GM12878 (cell line): ENCODE measurements around the gene BNC2. TPM values are rescaled to one million over a fixed set of nuclear protein-coding genes. Genes with fewer than 3 reads are reported as not detected.

ENCODE experiments used
- BACH1 ChIP-seq: fragments of 450-650 bp; IDR thresholded peaks from 2 replicates; pipeline ENCODE4 v1.6.1; 2017; ENCODE audit warnings: mild to moderate bottlenecking, borderline replicate concordance
- CBX5 ChIP-seq: sonication (generic); IDR thresholded peaks from 2 replicates; pipeline ENCODE4 v1.6.1; 2016; ENCODE audit warnings: low read depth, moderate library complexity, mild to moderate bottlenecking, inconsistent platforms
- CREM ChIP-seq: IDR thresholded peaks from 2 replicates; pipeline ENCODE4 v1.6.1; 2014; ENCODE audit warnings: antibody characterized with exemption, low read depth
- EP300 ChIP-seq, 2 experiments: fragments of 150-350 bp in 1 of 2; IDR thresholded peaks; 2 replicates each; pipeline ENCODE4 v1.6.1; 2011 to 2012; ENCODE audit warnings: low read depth in 2 of 2, low read length in 2 of 2, borderline replicate concordance in 1 of 2, improper control_type of control experiment in 1 of 2, inconsistent platforms in 1 of 2; ENCODE audit not compliant: control insufficient read depth in 1 of 2
- FOXM1 ChIP-seq: IDR thresholded peaks from 2 replicates; pipeline ENCODE4 v1.6.1; 2012; ENCODE audit warnings: low read depth, mild to moderate bottlenecking, inconsistent platforms, low read length, moderate library complexity
- MXI1 ChIP-seq: fragments of 150-350 bp; IDR thresholded peaks from 2 replicates; pipeline ENCODE4 v1.6.1; 2011; ENCODE audit warnings: low read depth, mild to moderate bottlenecking, inconsistent platforms, low read length, improper control_type of control experiment
- NRF1 ChIP-seq: conservative IDR thresholded peaks from 2 replicates; pipeline ENCODE4 v1.6.1; 2011; ENCODE audit warnings: mild to moderate bottlenecking, low read depth, low read length, improper control_type of control experiment
- polyA plus RNA-seq, 11 experiments: library from polyadenylated mRNA; depleted of rRNA in 4 of 11; unstranded in 6 of 11; stranded (reverse) in 5 of 11; fragments of >200 nt; fragmentation: Nextera tagmentation in 4 of 11; fragmentation: Illumina TruSeq in 1 of 11; extraction: Ambion mirVana in 4 of 11; extraction: Trizol in 1 of 11; gene quantifications; 1 replicate in 1 of 11; 2 replicates in 10 of 11; pipeline versions ENCODE4 v1.2.1 to v1.2.3, GENCODE V29; 2011 to 2016; ENCODE audit warnings: inconsistent platforms in 2 of 11, missing spikeins in 2 of 11, low read depth in 1 of 11
- total RNA-seq, 4 experiments: library from RNA; depleted of rRNA in 3 of 4; stranded (reverse); fragments of >200 nt in 3 of 4; fragmentation: Illumina TruSeq in 1 of 4; extraction: Trizol in 1 of 4; gene quantifications; 2 replicates each; pipeline versions ENCODE4 v1.2.1 to v1.2.3, GENCODE V29; 2013 to 2021
- TF ChIP-seq, protein P1 (sequence below): fragments of 450-650 bp; IDR thresholded peaks from 2 replicates; pipeline ENCODE4 v1.6.1; 2017; ENCODE audit warnings: low read depth, mild to moderate bottlenecking, moderate library complexity
- TF ChIP-seq, protein P2 (sequence below): fragments of 450-650 bp; formaldehyde crosslinking; IDR thresholded peaks from 2 replicates; pipeline ENCODE4 v1.4.0; 2022; ENCODE audit warnings: mild to moderate bottlenecking, moderate library complexity
- TF ChIP-seq, protein P3 (sequence below): IDR thresholded peaks from 2 replicates; pipeline ENCODE4 v1.6.1; 2012; ENCODE audit warnings: improper control_type of control experiment, low read depth, low read length; ENCODE audit not compliant: insufficient replicate concordance

The BNC2 gene
- total and polyA plus RNA-seq, 10 of the 15 experiments (the other 5 are each of a cell fraction or from before 2014, with no cell fraction given): 0.05 to 14.5 (median 0.26) TPM

DNA sequence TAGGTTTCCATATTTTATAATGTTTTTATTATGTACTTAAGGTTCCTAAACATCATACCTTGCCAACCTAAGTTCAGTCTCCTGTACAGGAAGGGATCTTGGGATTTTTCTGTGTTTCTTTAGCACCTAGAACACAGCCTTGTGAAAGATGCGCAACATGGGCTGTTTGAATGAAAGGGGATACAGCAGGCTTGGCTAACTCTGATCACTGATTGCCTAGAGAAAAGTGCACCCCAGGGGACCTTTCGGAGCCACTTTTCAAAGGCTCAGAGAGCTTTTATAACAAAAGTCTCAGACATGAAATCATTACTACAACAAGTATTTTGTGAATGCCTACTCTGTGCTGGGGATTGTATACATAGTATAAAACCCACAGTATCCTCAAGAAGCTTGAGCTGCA lies 261.6 kb downstream of the BNC2 start (continued):
- TF ChIP-seq CBX5 (no peak), MXI1 (no peak), FOXM1 (no peak), BACH1 (no peak), CREM (no peak), EP300 (IDR thresholded peaks at IDR 0.05; ENCODE audit: borderline replicate concordance in 1 of 2, control insufficient read depth in 1 of 2, low read depth in 2 of 2, low read length in 2 of 2) (no peak), NRF1 (no peak)
- TF ChIP-seq, protein P1, sequence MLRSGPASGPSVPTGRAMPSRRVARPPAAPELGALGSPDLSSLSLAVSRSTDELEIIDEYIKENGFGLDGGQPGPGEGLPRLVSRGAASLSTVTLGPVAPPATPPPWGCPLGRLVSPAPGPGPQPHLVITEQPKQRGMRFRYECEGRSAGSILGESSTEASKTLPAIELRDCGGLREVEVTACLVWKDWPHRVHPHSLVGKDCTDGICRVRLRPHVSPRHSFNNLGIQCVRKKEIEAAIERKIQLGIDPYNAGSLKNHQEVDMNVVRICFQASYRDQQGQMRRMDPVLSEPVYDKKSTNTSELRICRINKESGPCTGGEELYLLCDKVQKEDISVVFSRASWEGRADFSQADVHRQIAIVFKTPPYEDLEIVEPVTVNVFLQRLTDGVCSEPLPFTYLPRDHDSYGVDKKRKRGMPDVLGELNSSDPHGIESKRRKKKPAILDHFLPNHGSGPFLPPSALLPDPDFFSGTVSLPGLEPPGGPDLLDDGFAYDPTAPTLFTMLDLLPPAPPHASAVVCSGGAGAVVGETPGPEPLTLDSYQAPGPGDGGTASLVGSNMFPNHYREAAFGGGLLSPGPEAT: no peak
- TF ChIP-seq, protein P2, sequence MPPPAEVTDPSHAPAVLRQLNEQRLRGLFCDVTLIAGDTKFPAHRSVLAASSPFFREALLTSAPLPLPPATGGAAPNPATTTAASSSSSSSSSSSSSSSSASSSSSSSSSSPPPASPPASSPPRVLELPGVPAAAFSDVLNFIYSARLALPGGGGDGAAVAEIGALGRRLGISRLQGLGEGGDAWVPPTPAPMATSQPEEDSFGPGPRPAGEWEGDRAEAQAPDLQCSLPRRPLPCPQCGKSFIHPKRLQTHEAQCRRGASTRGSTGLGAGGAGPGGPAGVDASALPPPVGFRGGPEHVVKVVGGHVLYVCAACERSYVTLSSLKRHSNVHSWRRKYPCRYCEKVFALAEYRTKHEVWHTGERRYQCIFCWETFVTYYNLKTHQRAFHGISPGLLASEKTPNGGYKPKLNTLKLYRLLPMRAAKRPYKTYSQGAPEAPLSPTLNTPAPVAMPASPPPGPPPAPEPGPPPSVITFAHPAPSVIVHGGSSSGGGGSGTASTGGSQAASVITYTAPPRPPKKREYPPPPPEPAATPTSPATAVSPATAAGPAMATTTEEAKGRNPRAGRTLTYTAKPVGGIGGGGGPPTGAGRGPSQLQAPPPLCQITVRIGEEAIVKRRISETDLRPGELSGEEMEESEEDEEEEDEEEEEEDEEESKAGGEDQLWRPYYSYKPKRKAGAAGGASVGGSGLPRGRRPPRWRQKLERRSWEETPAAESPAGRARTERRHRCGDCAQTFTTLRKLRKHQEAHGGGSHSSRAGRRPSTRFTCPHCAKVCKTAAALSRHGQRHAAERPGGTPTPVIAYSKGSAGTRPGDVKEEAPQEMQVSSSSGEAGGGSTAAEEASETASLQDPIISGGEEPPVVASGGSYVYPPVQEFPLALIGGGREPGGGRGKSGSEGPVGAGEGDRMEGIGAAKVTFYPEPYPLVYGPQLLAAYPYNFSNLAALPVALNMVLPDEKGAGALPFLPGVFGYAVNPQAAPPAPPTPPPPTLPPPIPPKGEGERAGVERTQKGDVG (CRISPR knock-in tag): no peak
- TF ChIP-seq, protein P3, sequence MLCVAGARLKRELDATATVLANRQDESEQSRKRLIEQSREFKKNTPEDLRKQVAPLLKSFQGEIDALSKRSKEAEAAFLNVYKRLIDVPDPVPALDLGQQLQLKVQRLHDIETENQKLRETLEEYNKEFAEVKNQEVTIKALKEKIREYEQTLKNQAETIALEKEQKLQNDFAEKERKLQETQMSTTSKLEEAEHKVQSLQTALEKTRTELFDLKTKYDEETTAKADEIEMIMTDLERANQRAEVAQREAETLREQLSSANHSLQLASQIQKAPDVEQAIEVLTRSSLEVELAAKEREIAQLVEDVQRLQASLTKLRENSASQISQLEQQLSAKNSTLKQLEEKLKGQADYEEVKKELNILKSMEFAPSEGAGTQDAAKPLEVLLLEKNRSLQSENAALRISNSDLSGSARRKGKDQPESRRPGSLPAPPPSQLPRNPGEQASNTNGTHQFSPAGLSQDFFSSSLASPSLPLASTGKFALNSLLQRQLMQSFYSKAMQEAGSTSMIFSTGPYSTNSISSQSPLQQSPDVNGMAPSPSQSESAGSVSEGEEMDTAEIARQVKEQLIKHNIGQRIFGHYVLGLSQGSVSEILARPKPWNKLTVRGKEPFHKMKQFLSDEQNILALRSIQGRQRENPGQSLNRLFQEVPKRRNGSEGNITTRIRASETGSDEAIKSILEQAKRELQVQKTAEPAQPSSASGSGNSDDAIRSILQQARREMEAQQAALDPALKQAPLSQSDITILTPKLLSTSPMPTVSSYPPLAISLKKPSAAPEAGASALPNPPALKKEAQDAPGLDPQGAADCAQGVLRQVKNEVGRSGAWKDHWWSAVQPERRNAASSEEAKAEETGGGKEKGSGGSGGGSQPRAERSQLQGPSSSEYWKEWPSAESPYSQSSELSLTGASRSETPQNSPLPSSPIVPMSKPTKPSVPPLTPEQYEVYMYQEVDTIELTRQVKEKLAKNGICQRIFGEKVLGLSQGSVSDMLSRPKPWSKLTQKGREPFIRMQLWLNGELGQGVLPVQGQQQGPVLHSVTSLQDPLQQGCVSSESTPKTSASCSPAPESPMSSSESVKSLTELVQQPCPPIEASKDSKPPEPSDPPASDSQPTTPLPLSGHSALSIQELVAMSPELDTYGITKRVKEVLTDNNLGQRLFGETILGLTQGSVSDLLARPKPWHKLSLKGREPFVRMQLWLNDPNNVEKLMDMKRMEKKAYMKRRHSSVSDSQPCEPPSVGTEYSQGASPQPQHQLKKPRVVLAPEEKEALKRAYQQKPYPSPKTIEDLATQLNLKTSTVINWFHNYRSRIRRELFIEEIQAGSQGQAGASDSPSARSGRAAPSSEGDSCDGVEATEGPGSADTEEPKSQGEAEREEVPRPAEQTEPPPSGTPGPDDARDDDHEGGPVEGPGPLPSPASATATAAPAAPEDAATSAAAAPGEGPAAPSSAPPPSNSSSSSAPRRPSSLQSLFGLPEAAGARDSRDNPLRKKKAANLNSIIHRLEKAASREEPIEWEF: no peak
